Measurements from ENCODE around the gene OR2AT4.
"Not testable (repeated sequence)": the region's sequence is repeated elsewhere in the genome, so short reads cannot be mapped to it uniquely, and the experiment has no call there.

OR2AT4 gene

DNA sequence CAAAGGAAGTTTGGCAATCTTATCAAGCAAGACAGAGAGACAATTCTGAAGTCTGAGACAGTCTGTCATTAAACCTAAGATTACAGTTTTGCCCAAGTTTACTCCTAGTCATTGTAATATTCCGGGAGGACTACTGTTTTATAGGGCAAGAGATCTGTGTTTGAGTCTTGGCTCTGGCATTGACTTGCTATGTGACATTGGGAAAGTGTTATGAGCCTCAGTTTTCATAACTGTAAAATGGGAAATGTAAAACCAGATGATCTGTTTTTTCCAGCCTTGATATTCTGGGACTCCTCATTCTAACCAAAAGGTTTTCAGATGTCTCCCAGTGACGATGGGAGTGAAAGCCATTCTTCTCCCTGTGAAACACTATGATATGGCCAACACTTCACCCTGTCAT lies 29.9 kb upstream of the OR2AT4 start:
- no peak for DNase-seq (ENCODE audit: low read depth)
- H3K4me3 ChIP-seq (ENCODE audit: low read depth, low read length), result no peak overlapping the region
- TF ChIP-seq, protein P1, sequence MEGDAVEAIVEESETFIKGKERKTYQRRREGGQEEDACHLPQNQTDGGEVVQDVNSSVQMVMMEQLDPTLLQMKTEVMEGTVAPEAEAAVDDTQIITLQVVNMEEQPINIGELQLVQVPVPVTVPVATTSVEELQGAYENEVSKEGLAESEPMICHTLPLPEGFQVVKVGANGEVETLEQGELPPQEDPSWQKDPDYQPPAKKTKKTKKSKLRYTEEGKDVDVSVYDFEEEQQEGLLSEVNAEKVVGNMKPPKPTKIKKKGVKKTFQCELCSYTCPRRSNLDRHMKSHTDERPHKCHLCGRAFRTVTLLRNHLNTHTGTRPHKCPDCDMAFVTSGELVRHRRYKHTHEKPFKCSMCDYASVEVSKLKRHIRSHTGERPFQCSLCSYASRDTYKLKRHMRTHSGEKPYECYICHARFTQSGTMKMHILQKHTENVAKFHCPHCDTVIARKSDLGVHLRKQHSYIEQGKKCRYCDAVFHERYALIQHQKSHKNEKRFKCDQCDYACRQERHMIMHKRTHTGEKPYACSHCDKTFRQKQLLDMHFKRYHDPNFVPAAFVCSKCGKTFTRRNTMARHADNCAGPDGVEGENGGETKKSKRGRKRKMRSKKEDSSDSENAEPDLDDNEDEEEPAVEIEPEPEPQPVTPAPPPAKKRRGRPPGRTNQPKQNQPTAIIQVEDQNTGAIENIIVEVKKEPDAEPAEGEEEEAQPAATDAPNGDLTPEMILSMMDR (conservative IDR thresholded peaks at IDR 0.05; ENCODE audit: low read depth, low read length), result no peak

- DNase-seq (ENCODE audit: low read depth), result no peak
- TF ChIP-seq, protein P1 (conservative IDR thresholded peaks at IDR 0.05; ENCODE audit: low read depth, low read length), result no peak
- no peak overlapping the region for H3K4me3 ChIP-seq (ENCODE audit: low read depth, low read length)
These were observed 21.9 kb upstream of the OR2AT4 start for GRCh38 chr11:75118577-75118976.

GRCh38 chr11:75114465-75114864 lies 17.8 kb upstream of the OR2AT4 start:
- no peak overlapping the region for H3K4me3 ChIP-seq (ENCODE audit: low read depth, low read length)
- no peak for DNase-seq (ENCODE audit: low read depth)
- TF ChIP-seq, protein P1 (conservative IDR thresholded peaks at IDR 0.05; ENCODE audit: low read depth, low read length), result no peak

DNA sequence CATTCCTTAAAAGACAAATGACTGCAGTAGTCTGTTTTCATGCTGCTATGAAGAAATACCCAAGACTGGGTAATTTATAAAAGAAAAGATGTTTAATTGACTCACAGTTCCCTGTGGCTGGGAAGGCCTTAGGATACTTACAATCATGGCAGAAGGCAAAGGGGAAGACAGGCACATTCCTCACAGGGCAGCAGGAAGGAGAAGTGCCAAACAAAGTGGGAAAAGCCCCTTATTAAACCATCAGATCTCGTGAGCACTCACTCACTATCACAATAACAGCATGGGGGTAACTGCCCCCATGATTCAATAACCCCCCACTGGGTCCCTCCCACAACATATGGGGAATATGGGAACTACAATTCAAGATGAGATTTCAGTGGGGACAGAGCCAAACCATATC lies 16.4 kb upstream of the OR2AT4 start:
- TF ChIP-seq, protein P1 (conservative IDR thresholded peaks at IDR 0.05; ENCODE audit: low read depth, low read length), result no peak
- no peak for DNase-seq (ENCODE audit: low read depth)

DNA sequence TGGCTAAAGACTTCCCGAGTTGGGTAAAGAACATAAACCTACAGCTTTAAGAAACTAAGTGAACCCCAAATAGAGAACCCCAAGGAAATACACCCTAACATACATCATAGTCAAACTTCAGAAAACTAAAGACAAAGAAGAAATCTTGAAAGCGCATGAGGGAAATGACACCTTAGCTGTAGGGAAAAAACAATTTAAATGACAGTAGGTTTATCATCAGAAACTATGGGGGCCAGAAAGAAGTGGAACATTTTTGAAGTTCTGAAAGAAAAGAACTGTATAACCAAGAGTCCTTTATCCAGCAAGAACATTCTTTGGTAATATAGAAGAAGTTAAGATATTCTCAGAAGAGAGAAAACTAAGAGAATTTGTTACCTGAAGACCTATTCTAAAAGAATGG lies 15.5 kb upstream of the OR2AT4 start:
- no peak for DNase-seq (ENCODE audit: low read depth)
- TF ChIP-seq, protein P1 (conservative IDR thresholded peaks at IDR 0.05; ENCODE audit: low read depth, low read length), result no peak
- no peak overlapping the region for H3K4me3 ChIP-seq (ENCODE audit: low read depth, low read length)

More for the DNA sequence above, 16.4 kb upstream of the OR2AT4 start:
- H3K4me3 ChIP-seq (ENCODE audit: low read depth, low read length), result no peak overlapping the region

DNA sequence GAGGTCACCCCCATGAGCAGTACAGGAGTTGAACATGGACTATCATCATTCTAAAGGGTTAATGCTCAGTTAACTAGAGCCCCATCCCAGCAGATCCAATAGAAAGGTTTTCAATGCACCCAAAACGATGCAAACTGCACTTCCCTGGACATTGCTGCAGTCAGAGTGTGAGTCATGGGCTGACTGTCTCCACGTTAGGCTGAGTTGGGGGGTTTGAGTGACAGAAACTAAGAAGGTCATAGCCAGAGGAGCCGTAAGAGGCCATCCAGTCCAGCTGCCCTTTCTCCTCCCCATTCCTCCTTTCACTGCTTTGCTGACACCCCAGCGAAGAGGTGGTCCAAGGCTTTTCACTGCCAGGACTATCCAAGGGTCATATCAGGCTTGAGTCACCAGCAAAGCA lies 10.5 kb upstream of the OR2AT4 start:
- DNase-seq (ENCODE audit: low read depth), result peak; percentile 26
- H3K4me3 ChIP-seq (ENCODE audit: low read depth, low read length), result no peak overlapping the region
- TF ChIP-seq, protein P1 (conservative IDR thresholded peaks at IDR 0.05; ENCODE audit: low read depth, low read length), result no peak

- DNase-seq (ENCODE audit: low read depth); H3K4me3 ChIP-seq (ENCODE audit: low read depth, low read length): not testable (repeated sequence)
These were observed 9.4 kb upstream of the OR2AT4 start for GRCh38 chr11:75105967-75106681.
